TTC549 (cell line): ENCODE data around the gene POPDC2.
"Not testable (repeated sequence)": the region's sequence is repeated elsewhere in the genome, so short reads cannot be mapped to it uniquely, and the experiment has no call there.

Experiments used
- FAIRE-seq: peaks from 2 replicates; lab custom pipeline; 2012; peaks lifted over from hg19 to GRCh38; lab: Jason Lieb, UNC

Gene POPDC2

GRCh38 chr3:119613201-119613600 is 47.2 kb downstream of the POPDC2 start:
- no peak for FAIRE-seq

DNA sequence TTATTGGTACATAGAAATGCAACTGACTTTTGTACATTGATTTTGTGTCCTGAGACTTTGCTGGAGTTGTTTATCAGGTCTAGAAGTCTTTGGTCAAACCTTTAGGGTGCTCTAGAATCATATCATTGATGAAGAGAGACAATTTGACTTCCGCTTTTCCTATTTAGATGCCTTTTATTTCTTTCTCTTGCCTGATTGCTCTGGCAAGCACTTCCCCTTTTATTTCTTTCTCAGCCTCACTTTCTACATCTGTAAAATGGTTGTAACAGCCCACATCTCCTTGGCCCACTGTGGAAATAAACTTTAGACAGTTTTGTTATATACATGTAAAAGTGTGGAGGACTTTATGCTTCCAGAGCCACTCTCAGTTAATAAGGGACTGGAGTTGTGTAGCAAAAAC is 48.7 kb downstream of the POPDC2 start:
- no peak for FAIRE-seq

GRCh38 chr3:119609301-119609700 is 51.1 kb downstream of the POPDC2 start:
- FAIRE-seq, result no peak

GRCh38 chr3:119608405-119609000 is 51.9 kb downstream of the POPDC2 start:
- no peak for FAIRE-seq

DNA sequence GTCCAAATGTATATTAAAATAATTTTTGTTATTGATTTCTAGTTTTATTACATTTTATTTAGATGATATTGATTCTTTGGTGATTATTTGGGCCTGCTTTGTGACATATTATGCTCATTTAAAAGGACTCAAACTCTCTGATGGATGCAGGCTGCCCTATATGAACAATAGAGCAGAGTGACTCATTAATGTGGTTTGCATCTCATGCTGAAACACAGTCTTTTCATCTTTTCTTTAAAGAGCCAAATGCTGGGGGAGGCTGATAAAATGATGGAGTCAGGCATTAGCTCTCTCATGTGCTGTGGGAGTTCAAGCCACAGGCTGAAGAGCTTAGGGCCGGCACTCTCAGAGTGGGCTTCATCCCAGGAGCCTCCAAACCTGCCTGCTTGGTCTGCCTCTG is 55.5 kb downstream of the POPDC2 start:
- no peak for FAIRE-seq

DNA sequence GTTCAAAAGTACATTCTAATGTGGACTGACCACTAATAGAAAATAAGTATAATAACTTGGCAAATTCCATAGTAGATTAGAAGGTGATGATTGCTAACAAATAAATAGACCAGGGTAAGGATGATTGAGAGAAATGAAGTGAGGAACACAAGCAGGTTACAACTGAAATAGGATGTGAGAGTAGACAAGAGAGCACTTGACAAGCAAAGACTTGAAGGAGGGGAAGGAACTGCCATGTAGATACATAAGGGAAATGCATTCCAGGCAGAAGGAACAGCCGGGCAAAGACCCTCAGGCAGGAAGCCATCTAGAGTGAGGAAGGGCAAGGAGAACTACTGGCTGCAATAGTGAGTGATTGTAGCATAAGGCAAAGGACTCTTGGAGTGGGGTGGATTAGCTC is 57.7 kb downstream of the POPDC2 start:
- FAIRE-seq, result no peak

DNA sequence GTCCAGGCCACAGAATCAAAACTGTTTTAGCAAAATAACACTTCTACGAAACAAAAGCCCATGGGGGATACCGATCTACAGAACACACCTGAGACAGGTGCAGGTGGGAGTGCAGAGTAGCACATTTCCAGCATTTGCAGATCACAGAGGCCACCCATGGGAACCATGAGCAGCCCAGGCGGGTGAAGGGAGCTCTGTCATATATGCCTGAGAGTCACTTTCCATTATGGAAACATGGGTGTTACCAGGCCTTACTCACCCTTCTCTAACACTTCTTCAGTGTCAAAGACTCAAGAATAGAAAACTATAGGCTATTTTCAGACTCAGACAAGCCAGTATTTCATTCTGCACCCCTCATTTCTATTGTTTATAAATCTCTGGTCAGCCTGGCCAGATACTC is 59.2 kb downstream of the POPDC2 start:
- FAIRE-seq, result no peak

DNA sequence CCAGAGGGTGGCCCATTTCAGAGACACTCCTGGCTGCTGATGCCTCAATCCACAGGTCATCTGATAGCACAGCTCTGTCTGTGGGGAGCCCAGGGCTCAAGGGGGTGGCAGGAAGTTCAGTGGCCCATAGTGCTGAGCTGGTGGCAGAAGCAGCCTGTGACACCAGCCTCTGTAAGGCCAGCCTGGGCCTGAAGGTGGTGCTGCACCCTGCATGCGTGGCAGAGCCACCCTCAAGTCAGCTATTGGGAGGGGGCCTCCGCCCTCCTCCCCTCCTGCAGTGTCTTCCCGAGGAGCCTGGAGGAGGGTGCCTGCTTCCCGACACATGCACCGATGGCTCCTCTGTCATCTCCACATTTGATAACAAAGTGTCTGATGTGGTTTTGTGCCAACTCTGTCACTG is 59.7 kb downstream of the POPDC2 start:
- FAIRE-seq, result no peak

GRCh38 chr3:119599558-119600174 is 60.7 kb downstream of the POPDC2 start:
- no peak for FAIRE-seq

DNA sequence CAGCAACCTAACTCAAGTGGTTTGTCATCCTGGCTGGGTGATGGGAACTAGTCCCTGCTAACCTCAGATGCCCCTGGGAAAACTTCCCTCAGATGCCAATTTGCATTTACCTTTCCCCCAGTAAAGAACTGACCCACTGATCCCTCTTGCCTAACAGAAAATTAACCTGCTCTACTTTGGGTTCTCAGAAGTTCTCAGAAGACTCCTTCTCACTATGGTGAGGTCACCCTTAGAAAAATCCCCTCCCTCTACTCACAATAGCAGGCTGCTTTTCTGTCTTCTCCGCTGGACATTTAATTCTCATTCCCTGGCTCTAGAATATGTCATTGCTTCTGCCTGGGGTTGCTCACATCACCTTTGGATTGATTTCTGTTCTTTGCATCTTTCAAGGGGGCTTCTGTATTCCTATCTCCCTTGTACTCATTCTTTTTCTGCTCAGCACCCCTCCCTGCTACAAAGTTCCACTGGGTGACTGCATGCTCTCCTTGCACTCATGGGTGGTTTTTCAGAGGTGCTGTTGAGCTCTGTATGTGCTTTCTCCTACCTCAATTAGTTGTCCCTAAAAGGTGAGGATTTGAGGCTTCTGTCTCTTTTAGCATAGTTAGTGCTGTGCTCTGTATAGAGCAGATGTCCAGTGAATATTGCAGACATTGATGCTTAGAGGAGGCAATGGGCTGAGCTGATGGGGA is 61.8 kb downstream of the POPDC2 start:
- no peak for FAIRE-seq

- FAIRE-seq, result no peak
These were observed 62.7 kb downstream of the POPDC2 start, which contains the start of gene PLA1A for GRCh38 chr3:119597548-119598288. TSS of gene PLA1A (plus strand) at chr3:119597885. CDS start at chr3:119597914, 29 bp downstream.

DNA sequence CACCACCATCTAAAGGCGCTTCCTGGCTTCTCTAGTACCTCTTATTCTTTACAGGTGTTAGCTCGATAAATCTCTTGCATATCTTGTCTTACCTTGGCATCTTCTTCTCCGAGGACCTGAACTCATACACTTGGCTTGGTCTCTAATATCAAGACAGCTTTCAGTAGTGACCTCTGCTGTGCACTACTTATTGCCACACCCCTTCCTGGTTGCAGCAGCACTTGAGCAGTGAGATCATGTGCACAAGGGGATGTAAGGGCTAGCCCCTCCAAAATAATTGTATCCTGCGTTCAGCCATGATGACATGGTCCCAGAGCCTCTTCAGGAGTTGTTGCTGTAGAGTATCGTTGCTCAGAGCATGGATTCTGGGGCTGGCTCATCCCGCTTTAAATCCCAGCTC is 64.0 kb downstream of the POPDC2 start:
- no peak for FAIRE-seq

DNA sequence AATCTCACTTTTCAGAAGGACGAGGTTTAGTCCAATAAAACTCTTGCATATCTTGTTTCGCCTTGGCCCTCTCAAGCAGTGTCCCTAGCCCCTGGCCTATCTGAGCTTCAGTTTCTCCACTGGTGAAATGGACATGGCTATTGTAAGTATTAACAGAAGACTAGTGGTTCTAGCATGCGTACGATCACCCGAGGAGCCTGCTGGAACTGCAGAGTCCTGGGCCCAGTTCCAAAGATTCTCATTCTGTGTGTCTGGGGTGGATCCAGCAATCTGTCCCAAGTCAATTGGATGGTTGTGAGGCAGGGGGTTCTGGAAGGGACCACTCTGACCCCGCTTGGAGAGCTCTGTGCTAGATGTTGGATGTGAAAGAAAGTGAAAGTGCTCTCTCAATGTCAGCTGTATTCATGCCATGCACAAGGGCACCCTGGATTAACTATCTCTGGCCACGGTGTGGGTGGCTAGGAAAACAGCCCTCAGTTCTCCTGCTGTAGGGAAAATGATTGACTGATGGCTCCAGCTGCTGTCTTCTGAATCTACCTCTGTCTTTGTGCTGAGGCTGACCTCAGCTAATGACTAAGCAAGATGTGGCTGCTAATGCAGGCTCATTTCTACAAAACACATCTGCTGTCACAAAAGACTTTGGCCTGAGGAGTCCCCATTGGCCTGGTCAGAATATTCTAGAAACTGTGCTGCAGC is 64.6 kb downstream of the POPDC2 start:
- no peak for FAIRE-seq

- FAIRE-seq, result not testable (repeated sequence)
These were observed 65.5 kb downstream of the POPDC2 start for GRCh38 chr3:119594929-119595328.

- FAIRE-seq, result no peak
These were observed 66.3 kb downstream of the POPDC2 start for GRCh38 chr3:119594066-119594465.

DNA sequence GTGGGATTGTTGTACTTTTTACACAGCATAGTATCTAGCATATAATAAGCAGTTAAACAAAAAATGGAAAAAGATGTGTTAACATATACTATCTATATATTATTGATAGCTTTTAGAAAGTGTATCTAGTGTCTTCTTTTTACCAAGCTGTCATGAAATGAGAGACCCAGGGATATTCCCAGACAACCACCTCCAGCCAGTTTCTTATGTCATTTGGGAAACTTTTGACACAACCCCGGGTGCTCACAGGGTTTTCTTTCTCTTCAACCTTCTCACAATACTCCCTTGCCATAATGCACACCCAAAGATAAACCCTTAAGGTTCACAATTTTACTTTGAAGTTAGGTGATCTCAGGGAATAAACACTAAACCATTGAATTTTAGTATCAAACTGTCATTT is 67.5 kb downstream of the POPDC2 start:
- no peak for FAIRE-seq
